ENCODE results near the gene SCARB2. TPM values are rescaled to one million over a fixed set of nuclear protein-coding genes. Genes with fewer than 3 reads are reported as not detected.

The SCARB2 gene
- total and polyA plus RNA-seq, 2 experiments from 2014 or later = 158 to 175 TPM

DNA sequence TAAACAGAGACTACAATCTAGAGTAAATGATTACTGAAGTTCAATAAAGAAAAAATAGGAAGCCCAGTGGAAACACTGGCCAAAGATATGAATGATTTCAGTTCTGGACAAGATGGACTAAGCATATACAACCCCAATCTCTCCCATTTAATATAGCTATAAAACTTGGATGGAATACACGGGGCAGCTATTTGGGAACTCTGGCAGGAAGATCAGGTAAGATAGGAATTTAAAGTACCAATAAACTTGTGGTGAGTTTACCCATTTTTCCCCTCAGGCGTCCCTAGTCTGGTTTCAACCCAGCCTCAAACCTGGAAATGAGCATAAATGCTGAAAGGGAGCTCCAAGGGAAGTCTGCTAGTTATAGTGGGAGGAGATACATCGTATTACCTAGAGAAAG lies 85.9 kb downstream of the SCARB2 start:
- peaks cover 49% of the 10 kb centered on the region for H3K36me3 ChIP-seq (ENCODE audit: low read depth)
- in situ Hi-C loops (cut with MboI) = no loop called here
- WGBS, 2 experiments (ENCODE audit: low coverage in 1 of 2, low lambda C conversion rate in 2 of 2, missing lambda C conversion rate in 2 of 2) = 96 to 99% methylated on average over 3 of the region's 3 CpGs

DNA sequence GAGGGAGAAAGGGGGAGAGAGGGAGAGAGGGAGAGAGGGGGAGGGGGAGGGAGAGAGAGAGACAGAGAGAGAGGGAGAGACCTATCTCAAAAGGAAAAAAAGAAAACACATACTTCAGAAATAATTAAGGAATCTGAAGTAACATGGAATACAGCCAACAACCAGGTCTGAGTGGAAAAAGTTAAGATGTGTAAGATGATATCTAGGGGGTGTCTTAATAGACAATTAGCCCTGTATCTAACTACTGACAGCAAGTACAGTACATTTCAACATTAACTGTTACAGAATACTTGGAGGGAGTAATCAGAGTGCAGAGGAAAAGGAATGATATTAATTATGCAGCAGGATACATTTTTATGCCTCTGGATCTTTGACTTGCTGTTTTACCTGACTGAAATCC lies 87.8 kb downstream of the SCARB2 start:
- Histone ChIP-seq H2AFZ (no peak overlapping the region), H3K4me2 (ENCODE audit: unreplicated experiment) (no peak overlapping the region), H4K20me1 (ENCODE audit: insufficient read depth) (no peaks in the 10 kb centered on the region; the same call in 1 of the 2 replicates), H3K79me2 (ENCODE audit: insufficient read depth) (peaks cover 32% of the 10 kb centered on the region), H3K4me3 (no peak overlapping the region), H3K27me3 (replicated peaks; ENCODE audit: insufficient read depth) (no peaks in the 10 kb centered on the region), H3K27ac (no peak overlapping the region), H3K9me3 (ENCODE audit: low read depth) (no peaks in the 10 kb centered on the region), H3K36me3 (ENCODE audit: low read depth) (peaks cover 64% of the 10 kb centered on the region), H3K4me1 (ENCODE audit: insufficient read depth) (no peaks in the 10 kb centered on the region), H3F3A (ENCODE audit: insufficient read depth) (no peaks in the 10 kb centered on the region), H3K9me2 (ENCODE audit: insufficient read depth) (no peaks in the 10 kb centered on the region), H3K9ac (no peak overlapping the region)
- TF ChIP-seq EZH2phosphoT487 (IDR thresholded peaks at IDR 0.05; ENCODE audit: insufficient read depth, low read depth) (no peak), EZH2 (IDR thresholded peaks at IDR 0.05; ENCODE audit: insufficient read depth, poor library complexity, severe bottlenecking) (no peak)
- in situ Hi-C loops (cut with MboI) = no loop called here
- DNase-seq = no peak

More for the DNA sequence above, 85.9 kb downstream of the SCARB2 start:
- H3F3A ChIP-seq (ENCODE audit: insufficient read depth) = no peaks in the 10 kb centered on the region
- H3K79me2 ChIP-seq (ENCODE audit: insufficient read depth) = peaks cover 32% of the 10 kb centered on the region
- no peak overlapping the region for H3K9ac ChIP-seq
- TF ChIP-seq EZH2phosphoT487 (IDR thresholded peaks at IDR 0.05; ENCODE audit: insufficient read depth, low read depth) (no peak), EZH2 (IDR thresholded peaks at IDR 0.05; ENCODE audit: insufficient read depth, poor library complexity, severe bottlenecking) (no peak)
- H4K20me1 ChIP-seq (ENCODE audit: insufficient read depth) = no peaks in the 10 kb centered on the region; the same call in 1 of the 2 replicates
- no peak overlapping the region for H2AFZ ChIP-seq
- H3K27me3 ChIP-seq (replicated peaks; ENCODE audit: insufficient read depth) = no peaks in the 10 kb centered on the region
- H3K4me1 ChIP-seq (ENCODE audit: insufficient read depth) = no peaks in the 10 kb centered on the region
- no peaks in the 10 kb centered on the region for H3K9me2 ChIP-seq (ENCODE audit: insufficient read depth)
- H3K27ac ChIP-seq = no peak overlapping the region
- H3K4me2 ChIP-seq (ENCODE audit: unreplicated experiment) = no peak overlapping the region
- no peaks in the 10 kb centered on the region for H3K9me3 ChIP-seq (ENCODE audit: low read depth)
- no peak overlapping the region for H3K4me3 ChIP-seq
- DNase-seq = no peak

GRCh38 chr4:76120199-76120598 lies 93.4 kb downstream of the SCARB2 start:
- WGBS, 2 experiments (ENCODE audit: low coverage in 1 of 2, low lambda C conversion rate in 2 of 2, missing lambda C conversion rate in 2 of 2) = 85 to 90% methylated on average over 4 of the region's 4 CpGs
- H3K4me3 ChIP-seq = no peak overlapping the region

DNA sequence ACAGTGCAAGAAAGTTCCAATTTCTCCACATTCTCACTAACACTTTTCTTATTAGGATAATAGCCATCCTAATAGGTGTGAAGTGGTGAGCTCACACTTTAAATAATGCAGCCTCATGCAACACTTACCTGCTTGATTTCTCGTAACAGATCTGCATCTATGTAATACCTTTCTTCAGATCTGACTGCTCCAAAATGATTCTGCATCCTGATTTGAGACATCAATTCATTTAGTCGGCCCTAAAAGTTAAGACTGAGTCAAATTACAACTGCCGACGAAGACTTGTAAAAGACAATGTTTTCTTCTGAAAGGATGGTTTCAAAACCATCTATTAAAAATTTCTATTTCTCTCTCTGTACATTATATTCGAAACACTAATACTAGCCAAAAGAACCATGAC lies 96.1 kb downstream of the SCARB2 start:
- Histone ChIP-seq H3K27ac (no peak overlapping the region), H2AFZ (no peak overlapping the region), H3K4me3 (no peak overlapping the region), H4K20me1 (ENCODE audit: insufficient read depth) (no peaks in the 10 kb centered on the region), H3K4me1 (ENCODE audit: insufficient read depth) (no peaks in the 10 kb centered on the region), H3F3A (ENCODE audit: insufficient read depth) (peaks cover 12% of the 10 kb centered on the region), H3K9ac (no peak overlapping the region), H3K27me3 (replicated peaks; ENCODE audit: insufficient read depth) (no peaks in the 10 kb centered on the region), H3K4me2 (ENCODE audit: unreplicated experiment) (no peak overlapping the region), H3K36me3 (ENCODE audit: low read depth) (peaks cover 65% of the 10 kb centered on the region), H3K79me2 (ENCODE audit: insufficient read depth) (no peaks in the 10 kb centered on the region), H3K9me3 (ENCODE audit: low read depth) (no peaks in the 10 kb centered on the region), H3K9me2 (ENCODE audit: insufficient read depth) (no peaks in the 10 kb centered on the region)
- 97% methylated on average over 5 of the region's 5 CpGs for WGBS, 2 experiments (ENCODE audit: low coverage in 1 of 2, low lambda C conversion rate in 2 of 2, missing lambda C conversion rate in 2 of 2)
- in situ Hi-C loops (cut with MboI) = no loop called here
- no peak for DNase-seq
- no peak for TF ChIP-seq EZH2 (IDR thresholded peaks at IDR 0.05; ENCODE audit: insufficient read depth, poor library complexity, severe bottlenecking)
- TF ChIP-seq EZH2phosphoT487 (IDR thresholded peaks at IDR 0.05; ENCODE audit: insufficient read depth, low read depth) = no peak

More at GRCh38 chr4:76120199-76120598, 93.4 kb downstream of the SCARB2 start:
- Histone ChIP-seq H3K36me3 (ENCODE audit: low read depth) (peaks cover 77% of the 10 kb centered on the region), H3F3A (ENCODE audit: insufficient read depth) (peaks cover 12% of the 10 kb centered on the region), H3K79me2 (ENCODE audit: insufficient read depth) (no peaks in the 10 kb centered on the region; the same call in 1 of the 2 replicates), H3K9me2 (ENCODE audit: insufficient read depth) (no peaks in the 10 kb centered on the region), H3K27me3 (replicated peaks; ENCODE audit: insufficient read depth) (no peaks in the 10 kb centered on the region), H4K20me1 (ENCODE audit: insufficient read depth) (no peaks in the 10 kb centered on the region; the same call in 1 of the 2 replicates), H2AFZ (no peak overlapping the region), H3K27ac (no peak overlapping the region), H3K9ac (no peak overlapping the region), H3K4me1 (ENCODE audit: insufficient read depth) (no peaks in the 10 kb centered on the region), H3K9me3 (ENCODE audit: low read depth) (no peaks in the 10 kb centered on the region), H3K4me2 (ENCODE audit: unreplicated experiment) (no peak overlapping the region)
- in situ Hi-C loops (cut with MboI) = no loop called here
- TF ChIP-seq EZH2 (IDR thresholded peaks at IDR 0.05; ENCODE audit: insufficient read depth, poor library complexity, severe bottlenecking) (no peak), EZH2phosphoT487 (IDR thresholded peaks at IDR 0.05; ENCODE audit: insufficient read depth, low read depth) (no peak)
- DNase-seq = no peak

DNA sequence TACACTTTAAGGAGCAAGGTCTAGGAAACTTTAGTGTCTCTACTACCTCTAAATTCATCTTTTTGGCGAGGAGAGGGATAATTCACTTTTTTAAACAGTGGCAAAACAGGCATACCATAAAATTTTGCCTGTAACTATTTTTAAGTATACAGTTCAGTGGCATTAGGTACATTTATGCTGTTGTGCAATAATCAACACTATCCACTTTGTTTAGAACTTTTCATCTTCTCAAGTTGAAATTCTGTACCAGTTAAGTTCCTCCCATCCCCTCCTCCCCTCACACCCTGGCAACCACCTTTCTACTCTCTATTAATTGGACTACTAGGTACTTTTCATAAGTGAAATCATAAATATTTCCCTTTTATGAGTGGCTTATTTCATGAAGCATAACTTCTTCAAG lies 96.8 kb downstream of the SCARB2 start:
- Histone ChIP-seq H3K27me3 (replicated peaks; ENCODE audit: insufficient read depth) (no peaks in the 10 kb centered on the region), H3K4me2 (ENCODE audit: unreplicated experiment) (no peak overlapping the region), H4K20me1 (ENCODE audit: insufficient read depth) (no peaks in the 10 kb centered on the region), H3K36me3 (ENCODE audit: low read depth) (peaks cover 61% of the 10 kb centered on the region), H3K27ac (no peak overlapping the region), H2AFZ (no peak overlapping the region), H3K79me2 (ENCODE audit: insufficient read depth) (no peaks in the 10 kb centered on the region), H3K4me1 (ENCODE audit: insufficient read depth) (no peaks in the 10 kb centered on the region), H3F3A (ENCODE audit: insufficient read depth) (peaks cover 12% of the 10 kb centered on the region), H3K9ac (no peak overlapping the region), H3K9me2 (ENCODE audit: insufficient read depth) (no peaks in the 10 kb centered on the region), H3K9me3 (ENCODE audit: low read depth) (no peaks in the 10 kb centered on the region), H3K4me3 (no peak overlapping the region)
- in situ Hi-C loops (cut with MboI) = no loop called here
- WGBS, 2 experiments (ENCODE audit: low coverage in 1 of 2, low lambda C conversion rate in 2 of 2, missing lambda C conversion rate in 2 of 2) = 100% methylated on average over 1 of the region's 1 CpG
- no peak for TF ChIP-seq EZH2phosphoT487 (IDR thresholded peaks at IDR 0.05; ENCODE audit: insufficient read depth, low read depth)
- TF ChIP-seq EZH2 (IDR thresholded peaks at IDR 0.05; ENCODE audit: insufficient read depth, poor library complexity, severe bottlenecking) = no peak
- no peak for DNase-seq

Other genes with a start within 250 kb of the SCARB2 start
- gene SDAD1, start 222.9 kb downstream of the SCARB2 start, total RNA-seq (2014; rRNA removed; shearing (Covaris generic)) = 34.2 and 68.8 TPM in 2 replicates
- gene SDAD1, start 222.9 kb downstream of the SCARB2 start, polyA plus RNA-seq (2016; fragmentation: Nextera tagmentation; extraction: Ambion mirVana) = 69.5 and 76.2 TPM in 2 replicates
- not detected in 2 replicates for gene CXCL9, start 206.3 kb downstream of the SCARB2 start, total RNA-seq (2014; rRNA removed; shearing (Covaris generic))
- gene CXCL9, start 206.3 kb downstream of the SCARB2 start, polyA plus RNA-seq (2016; fragmentation: Nextera tagmentation; extraction: Ambion mirVana) = not detected in 2 replicates
- not detected in 2 replicates for gene CXCL10, start 190.3 kb downstream of the SCARB2 start, total RNA-seq (2014; rRNA removed; shearing (Covaris generic))
- gene CXCL10, start 190.3 kb downstream of the SCARB2 start, polyA plus RNA-seq (2016; fragmentation: Nextera tagmentation; extraction: Ambion mirVana) = not detected in 2 replicates
- not detected in 2 replicates for gene CXCL11, start 177.8 kb downstream of the SCARB2 start, total RNA-seq (2014; rRNA removed; shearing (Covaris generic))
- not detected in 2 replicates for gene CXCL11, start 177.8 kb downstream of the SCARB2 start, polyA plus RNA-seq (2016; fragmentation: Nextera tagmentation; extraction: Ambion mirVana)
- gene ART3, start 139.1 kb downstream of the SCARB2 start, total RNA-seq (2014; rRNA removed; shearing (Covaris generic)) = not detected in 2 replicates
- not detected in 2 replicates for gene ART3, start 139.1 kb downstream of the SCARB2 start, polyA plus RNA-seq (2016; fragmentation: Nextera tagmentation; extraction: Ambion mirVana)
- gene NUP54, start 65.4 kb downstream of the SCARB2 start, total RNA-seq (2014; rRNA removed; shearing (Covaris generic)) = 26.4 and 47.3 TPM in 2 replicates
- gene NUP54, start 65.4 kb downstream of the SCARB2 start, polyA plus RNA-seq (2016; fragmentation: Nextera tagmentation; extraction: Ambion mirVana) = 35.9 and 37.6 TPM in 2 replicates
- not detected in 2 replicates for gene FAM47E, start 37.9 kb upstream of the SCARB2 start, total RNA-seq (2014; rRNA removed; shearing (Covaris generic))
- gene FAM47E, start 37.9 kb upstream of the SCARB2 start, polyA plus RNA-seq (2016; fragmentation: Nextera tagmentation; extraction: Ambion mirVana) = not detected in 2 replicates
- 6.7 and 10.6 TPM in 2 replicates for gene STBD1, start 92.9 kb upstream of the SCARB2 start, total RNA-seq (2014; rRNA removed; shearing (Covaris generic))
- gene STBD1, start 92.9 kb upstream of the SCARB2 start, polyA plus RNA-seq (2016; fragmentation: Nextera tagmentation; extraction: Ambion mirVana) = 9.2 and 10.3 TPM in 2 replicates
- gene CCDC158, start 207.3 kb upstream of the SCARB2 start, total RNA-seq (2014; rRNA removed; shearing (Covaris generic)) = not detected in 2 replicates
- 0.14 and 0.48 TPM in 2 replicates for gene CCDC158, start 207.3 kb upstream of the SCARB2 start, polyA plus RNA-seq (2016; fragmentation: Nextera tagmentation; extraction: Ambion mirVana)
- 44.6 and 50.7 TPM in 2 replicates for gene SHROOM3, start 221.4 kb upstream of the SCARB2 start, total RNA-seq (2014; rRNA removed; shearing (Covaris generic))
- gene SHROOM3, start 221.4 kb upstream of the SCARB2 start, polyA plus RNA-seq (2016; fragmentation: Nextera tagmentation; extraction: Ambion mirVana) = 8.7 and 9.7 TPM in 2 replicates

Data from GM23248 (cell line).